GM12878 (cell line): ENCODE data around the gene FGR.

Experiments used
- BMI1 ChIP-seq: fragments of 450-650 bp; IDR thresholded peaks from 2 replicates; pipeline ENCODE4 v1.6.1; 2016; ENCODE audit warnings: mild to moderate bottlenecking, moderate library complexity, borderline replicate concordance
- CREB1 ChIP-seq: IDR thresholded peaks from 2 replicates; pipeline ENCODE4 v1.6.1; 2012; ENCODE audit warnings: low read depth, mild to moderate bottlenecking, inconsistent platforms
- CTCF ChIP-seq, 3 experiments: IDR thresholded peaks in 2 of 3; conservative IDR thresholded peaks in 1 of 3; 2 replicates each; pipeline ENCODE4 v1.5.1; 2011; ENCODE audit warnings: low read depth in 3 of 3, low read length in 3 of 3, mild to moderate bottlenecking in 3 of 3, control low read depth in 2 of 3, moderate library complexity in 2 of 3, inconsistent platforms in 1 of 3, mixed read lengths in 1 of 3; ENCODE audit not compliant: control insufficient read depth in 2 of 3, insufficient read depth in 1 of 3; ENCODE audit errors: extremely low read depth in 1 of 3
- EZH2 ChIP-seq: IDR thresholded peaks from 2 replicates; pipeline ENCODE4 v1.6.1; 2012; ENCODE audit warnings: low read depth, mild to moderate bottlenecking, control low read depth, inconsistent platforms, low read length, borderline replicate concordance; ENCODE audit not compliant: control insufficient read depth
- HDAC2 ChIP-seq: fragments of 200-600 bp; sonication (generic); IDR thresholded peaks from 2 replicates; pipeline ENCODE4 v1.6.1; 2017
- POLR2A ChIP-seq: IDR thresholded peaks from 2 replicates; pipeline ENCODE4 v1.6.1; 2011; ENCODE audit warnings: low read depth, mild to moderate bottlenecking, low read length
- RAD21 ChIP-seq: IDR thresholded peaks from 2 replicates; pipeline ENCODE4 v1.6.1; 2011; ENCODE audit warnings: mild to moderate bottlenecking, low read depth, low read length, moderate library complexity; ENCODE audit not compliant: insufficient read depth
- RBBP5 ChIP-seq: fragments of 200-600 bp; sonication (generic); conservative IDR thresholded peaks from 2 replicates; pipeline ENCODE4 v1.6.1; 2016
- SMC3 ChIP-seq: IDR thresholded peaks from 2 replicates; pipeline ENCODE4 v1.6.1; 2011; ENCODE audit warnings: low read length, improper control_type of control experiment, borderline replicate concordance
- TAF1 ChIP-seq: IDR thresholded peaks from 2 replicates; pipeline ENCODE4 v1.6.1; 2011; ENCODE audit warnings: mild to moderate bottlenecking, low read depth, low read length, borderline replicate concordance
- YBX1 ChIP-seq: fragments of 450-650 bp; IDR thresholded peaks from 2 replicates; pipeline ENCODE4 v1.6.1; 2016; ENCODE audit warnings: antibody characterized with exemption
- ZNF384 ChIP-seq: IDR thresholded peaks from 2 replicates; pipeline ENCODE4 v1.6.1; 2012; ENCODE audit warnings: low read depth, mild to moderate bottlenecking, low read length, improper control_type of control experiment, borderline replicate concordance
- TF ChIP-seq, protein P1 (sequence below): IDR thresholded peaks from 2 replicates; pipeline ENCODE4 v1.6.1; 2011; ENCODE audit warnings: low read depth, low read length, improper control_type of control experiment, borderline replicate concordance

GRCh38 chr1:27668121-27668807, 33.3 kb upstream of the FGR start:
- TF ChIP-seq RBBP5 (no peak), POLR2A (no peak), ZNF384 (no peak), CREB1 (no peak), YBX1 (no peak), TAF1 (no peak), SMC3 (no peak), CTCF (IDR thresholded peaks at IDR 0.05 in 2 of 3, conservative IDR thresholded peaks at IDR 0.05 in 1 of 3; ENCODE audit: control insufficient read depth in 2 of 3, extremely low read depth in 1 of 3, insufficient read depth in 1 of 3, low read depth in 3 of 3, low read length in 3 of 3) (no peak), RAD21 (no peak), BMI1 (no peak), EZH2 (no peak), HDAC2 (no peak)
- TF ChIP-seq, protein P1, sequence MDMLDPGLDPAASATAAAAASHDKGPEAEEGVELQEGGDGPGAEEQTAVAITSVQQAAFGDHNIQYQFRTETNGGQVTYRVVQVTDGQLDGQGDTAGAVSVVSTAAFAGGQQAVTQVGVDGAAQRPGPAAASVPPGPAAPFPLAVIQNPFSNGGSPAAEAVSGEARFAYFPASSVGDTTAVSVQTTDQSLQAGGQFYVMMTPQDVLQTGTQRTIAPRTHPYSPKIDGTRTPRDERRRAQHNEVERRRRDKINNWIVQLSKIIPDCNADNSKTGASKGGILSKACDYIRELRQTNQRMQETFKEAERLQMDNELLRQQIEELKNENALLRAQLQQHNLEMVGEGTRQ, result no peak
